ENCODE measurements around the gene ACTL9.
A peak's percentile ranks its signal among the peaks of the same experiment; 100 is the strongest.

ACTL9 gene

DNA sequence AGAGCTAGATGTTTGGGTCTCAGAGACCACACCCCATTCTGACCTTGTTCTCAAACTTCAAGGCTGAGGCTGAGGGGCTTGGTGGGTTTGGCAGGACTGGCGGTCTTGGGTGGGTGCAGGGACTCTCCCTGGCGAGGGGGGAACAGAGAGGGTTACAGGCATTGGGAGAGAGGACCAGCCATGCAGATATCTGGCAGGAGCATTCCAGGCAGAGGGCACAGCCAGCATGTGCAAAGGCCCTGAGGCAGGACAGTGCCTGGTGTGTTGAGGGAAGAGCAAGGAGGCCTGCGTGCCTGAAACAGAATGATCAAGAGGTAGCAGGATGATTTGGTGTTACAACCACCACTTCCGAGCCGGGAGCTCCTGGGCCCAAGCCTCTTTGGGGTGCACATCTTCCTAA lies 40.7 kb downstream of the ACTL9 start:
- in situ Hi-C loops (cut with MboI; ENCODE audit: low pct_unique_long_range_greater_than_20kb, low sequenced_read_pairs) = no loop called here
- no peak for DNase-seq

DNA sequence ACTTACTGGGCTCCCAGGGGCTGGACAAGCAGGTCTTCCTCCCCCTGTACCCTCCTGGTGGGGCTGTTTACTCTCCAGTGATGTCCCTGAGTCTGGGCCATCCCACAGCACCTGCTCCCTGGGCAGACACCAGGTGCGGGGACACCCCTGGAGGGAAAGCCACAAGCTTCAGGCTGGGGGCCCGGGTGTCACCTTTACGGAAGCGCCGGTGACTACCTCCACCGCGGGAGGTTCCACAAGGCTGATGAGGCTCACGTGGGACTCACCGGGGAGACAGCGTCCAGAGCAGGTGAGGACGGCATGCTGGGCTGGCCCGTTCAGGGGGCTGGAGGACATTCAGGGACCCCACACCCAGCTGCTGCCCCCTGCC lies 43.3 kb downstream of the ACTL9 start:
- in situ Hi-C loops (cut with MboI; ENCODE audit: low pct_unique_long_range_greater_than_20kb, low sequenced_read_pairs) = no loop called here
- DNase-seq = no peak

DNA sequence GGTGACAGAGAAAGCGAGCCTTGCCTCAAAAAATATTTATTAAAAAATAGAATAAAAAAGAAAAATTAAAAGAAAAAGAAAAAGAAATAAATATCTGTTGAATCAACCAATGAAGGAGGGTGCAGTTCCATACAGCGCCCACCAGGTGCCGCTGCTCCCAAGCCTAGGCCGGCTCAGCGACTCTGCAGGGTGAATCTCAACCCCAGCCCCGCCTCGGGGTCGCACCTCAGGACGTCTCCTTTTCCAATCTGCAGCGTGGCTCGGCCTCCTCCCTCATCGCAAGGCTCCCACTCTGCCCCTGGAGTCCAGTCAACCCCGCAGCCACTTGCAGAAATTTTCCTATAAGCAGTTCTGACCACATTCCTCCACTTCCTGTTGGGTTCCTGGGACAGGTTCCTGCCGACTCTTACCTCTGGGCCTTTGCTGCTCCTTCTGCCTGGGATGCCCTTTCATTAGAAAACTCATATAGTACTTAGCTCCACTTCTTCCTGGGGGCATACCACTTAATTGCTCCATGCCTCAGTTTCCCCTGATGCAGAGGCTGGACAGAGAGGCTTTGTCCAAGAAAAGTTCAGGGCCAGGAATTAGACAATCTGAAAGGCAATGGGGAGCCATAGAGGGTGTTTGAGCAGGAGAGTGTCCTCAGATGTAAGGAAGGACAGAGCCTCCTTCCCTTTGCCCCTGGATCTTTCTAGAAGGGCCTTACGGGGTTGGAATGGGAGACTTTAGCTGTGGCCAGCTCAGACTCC lies 43.8 kb downstream of the ACTL9 start:
- in situ Hi-C loops (cut with MboI; ENCODE audit: low pct_unique_long_range_greater_than_20kb, low sequenced_read_pairs) = no loop called here

DNA sequence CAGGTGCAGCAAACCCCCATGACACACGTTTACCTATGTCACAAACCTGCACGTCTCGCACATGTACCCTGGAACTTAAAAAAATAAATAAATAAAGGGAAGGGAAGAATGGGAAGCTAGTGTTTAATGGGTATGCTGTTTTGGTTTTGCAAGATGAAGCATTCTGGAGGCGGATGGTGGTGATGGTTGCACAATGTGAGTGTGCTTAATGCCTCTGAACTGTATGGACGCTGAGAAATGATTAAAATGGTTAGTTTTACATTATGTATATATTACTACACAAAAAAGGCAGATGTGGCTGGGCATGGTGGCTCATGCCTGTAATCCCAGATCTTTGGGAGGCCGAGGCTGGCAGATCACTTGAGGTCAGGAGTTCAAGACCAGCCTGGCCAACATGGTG lies 50.4 kb downstream of the ACTL9 start:
- no peak for DNase-seq
- in situ Hi-C loops (cut with MboI; ENCODE audit: low pct_unique_long_range_greater_than_20kb, low sequenced_read_pairs) = no loop called here

More for the DNA sequence above, 43.8 kb downstream of the ACTL9 start:
- peak; percentile 66 for DNase-seq
